ENCODE data around the gene PDSS2.
"Not testable (repeated sequence)": the region's sequence is repeated elsewhere in the genome, so short reads cannot be mapped to it uniquely, and the experiment has no call there.

The PDSS2 gene

GRCh38 chr6:107364173-107364572, 95.2 kb downstream of the PDSS2 start:
- in situ Hi-C loops (cut with MboI; ENCODE audit: low sequenced_read_pairs), result not testable (repeated sequence)

DNA sequence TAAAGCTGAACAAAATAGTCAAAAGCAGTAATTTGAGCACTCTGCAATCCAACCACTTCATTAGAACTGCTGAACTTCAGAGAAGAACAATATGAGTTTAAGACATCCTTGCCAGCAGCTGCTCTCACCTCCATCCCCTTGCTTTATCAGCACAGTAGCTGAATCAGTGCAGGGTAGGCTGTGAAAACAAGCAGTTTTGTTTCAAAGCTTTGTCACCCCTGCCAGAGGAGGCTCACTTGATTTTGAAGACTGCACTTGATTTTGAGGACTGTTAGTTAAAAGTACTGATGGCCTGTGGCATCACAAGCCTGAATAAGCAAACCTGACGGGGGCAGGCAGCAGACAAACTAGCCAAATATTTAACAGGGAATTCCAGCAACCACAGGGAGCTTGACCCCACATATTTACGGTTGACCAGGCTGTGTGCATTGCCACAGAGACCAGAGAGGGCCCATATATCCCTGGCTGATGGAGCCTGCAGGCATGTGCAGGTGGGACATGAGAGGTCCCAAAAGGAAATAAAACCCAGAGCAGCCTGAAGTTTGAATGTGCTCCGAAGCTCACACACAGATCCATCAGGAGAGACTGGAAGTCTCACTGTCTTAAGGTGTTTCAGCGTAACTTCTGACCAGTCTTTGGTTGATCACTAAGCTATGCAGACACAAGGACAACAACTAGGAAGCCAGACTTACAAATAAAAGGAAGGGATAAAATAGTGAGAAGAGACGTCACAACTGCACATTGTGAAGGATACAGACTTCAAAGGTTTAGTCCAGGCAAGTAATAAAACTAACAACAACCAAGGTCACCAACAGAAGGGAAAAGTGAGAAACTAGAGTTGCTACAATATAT, 97.4 kb downstream of the PDSS2 start:
- in situ Hi-C loops (cut with MboI; ENCODE audit: low sequenced_read_pairs), result no loop called here

DNA sequence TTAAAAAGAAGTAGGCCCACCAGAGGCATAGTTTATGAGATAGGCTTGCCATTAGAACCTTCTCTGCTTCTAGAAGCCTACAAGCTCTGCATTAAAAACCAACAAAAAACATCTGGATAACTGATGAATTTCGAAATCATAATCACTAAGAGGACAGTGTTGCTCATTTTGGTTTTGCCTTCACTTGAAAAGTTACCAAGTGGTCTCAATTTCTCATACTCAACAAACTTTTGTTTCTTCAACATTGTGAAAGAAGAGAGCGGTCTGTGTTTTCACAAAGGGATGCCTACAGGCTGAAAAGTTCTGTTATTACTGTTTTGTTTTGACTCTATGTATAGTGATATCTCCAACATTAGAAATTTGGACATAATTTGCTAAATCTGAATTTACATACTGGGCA, 98.9 kb downstream of the PDSS2 start:
- in situ Hi-C loops (cut with MboI; ENCODE audit: low sequenced_read_pairs), result no loop called here

DNA sequence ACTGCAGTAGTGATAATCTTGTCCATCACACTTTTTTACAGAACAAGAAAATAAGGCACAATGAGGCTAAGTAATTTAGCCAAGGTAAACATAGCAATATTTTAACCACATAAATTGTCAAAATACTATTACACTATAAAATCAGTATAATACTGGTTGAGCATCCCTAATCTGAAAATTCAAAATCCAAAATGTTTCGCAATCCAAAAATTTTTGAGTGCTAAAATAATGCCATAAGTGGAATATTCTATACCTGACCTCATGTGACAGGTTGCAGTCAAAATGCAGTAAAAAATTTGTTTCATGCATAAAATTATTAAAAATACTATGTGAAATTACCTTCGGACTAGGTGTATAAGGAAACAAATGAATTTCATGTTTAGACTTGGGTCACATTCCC, 101.5 kb downstream of the PDSS2 start:
- in situ Hi-C loops (cut with MboI; ENCODE audit: low sequenced_read_pairs), result no loop called here

DNA sequence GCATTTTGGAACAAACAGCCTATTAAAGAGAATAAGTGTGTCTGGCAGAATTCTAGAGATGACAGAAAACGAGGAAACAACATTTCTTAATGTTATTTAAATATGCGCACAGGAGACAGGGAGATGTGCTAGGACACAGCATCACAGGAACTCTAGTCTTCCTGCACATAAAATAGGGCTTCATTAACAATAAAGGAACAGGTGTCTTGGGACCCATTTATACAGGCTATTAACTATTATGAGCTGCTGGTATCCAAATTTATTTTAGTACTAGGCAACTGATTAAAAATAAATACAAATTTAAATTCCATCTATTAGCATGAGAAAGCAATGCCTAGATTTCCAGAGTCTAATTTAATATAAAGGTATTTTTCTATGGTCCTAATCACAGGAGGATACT, 102.3 kb downstream of the PDSS2 start:
- in situ Hi-C loops (cut with MboI; ENCODE audit: low sequenced_read_pairs), result no loop called here

GRCh38 chr6:107355659-107356058, 103.7 kb downstream of the PDSS2 start:
- in situ Hi-C loops (cut with MboI; ENCODE audit: low sequenced_read_pairs), result no loop called here

GRCh38 chr6:107354451-107354850, 104.9 kb downstream of the PDSS2 start:
- in situ Hi-C loops (cut with MboI; ENCODE audit: low sequenced_read_pairs), result no loop called here

DNA sequence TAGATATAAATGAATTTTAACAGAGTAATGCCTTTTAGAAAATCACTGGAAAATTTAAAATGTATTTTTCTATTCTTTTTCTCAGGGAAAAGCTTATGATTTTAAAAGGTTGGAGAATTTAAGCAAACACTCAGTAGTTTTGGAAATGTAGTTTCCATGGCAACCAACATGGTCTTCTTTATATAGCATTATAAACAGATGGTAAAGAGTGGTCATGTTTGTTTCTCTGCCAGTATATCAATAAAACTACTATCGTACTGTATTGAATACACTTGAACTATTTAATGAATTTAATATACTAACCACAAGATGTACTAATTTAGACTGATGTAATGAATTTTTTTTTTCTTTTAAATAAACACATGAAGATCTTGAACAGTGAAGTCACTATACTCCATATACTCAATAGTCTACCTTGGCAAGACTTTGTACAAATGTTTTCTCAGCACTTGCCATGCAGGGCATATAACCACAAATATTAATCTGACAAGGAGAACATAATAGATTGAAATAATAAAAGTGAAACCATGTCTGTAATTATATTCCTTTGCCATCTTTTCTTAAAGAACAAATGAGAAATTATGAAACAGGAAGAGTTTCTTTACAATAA, 105.5 kb downstream of the PDSS2 start:
- in situ Hi-C loops (cut with MboI; ENCODE audit: low sequenced_read_pairs), result no loop called here

DNA sequence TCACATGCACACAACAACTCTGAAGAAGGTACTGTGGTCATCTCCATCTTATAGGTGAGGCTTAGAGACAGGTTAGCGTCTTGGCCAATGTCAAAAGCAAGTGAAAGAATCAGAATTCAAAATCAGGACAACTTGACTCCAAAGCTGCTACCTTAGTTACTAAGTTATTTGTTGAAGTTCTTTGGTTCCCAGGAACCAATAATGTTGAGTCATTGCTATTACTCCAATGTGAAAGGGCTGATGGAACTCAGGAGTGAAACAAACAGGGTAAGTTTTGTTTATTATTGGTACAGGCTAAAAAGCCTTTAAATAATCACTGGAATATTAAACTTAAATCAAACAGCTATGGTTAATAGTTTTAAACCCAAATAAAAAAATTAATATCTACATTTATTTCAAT, 111.1 kb downstream of the PDSS2 start:
- in situ Hi-C loops (cut with MboI; ENCODE audit: low sequenced_read_pairs), result no loop called here

DNA sequence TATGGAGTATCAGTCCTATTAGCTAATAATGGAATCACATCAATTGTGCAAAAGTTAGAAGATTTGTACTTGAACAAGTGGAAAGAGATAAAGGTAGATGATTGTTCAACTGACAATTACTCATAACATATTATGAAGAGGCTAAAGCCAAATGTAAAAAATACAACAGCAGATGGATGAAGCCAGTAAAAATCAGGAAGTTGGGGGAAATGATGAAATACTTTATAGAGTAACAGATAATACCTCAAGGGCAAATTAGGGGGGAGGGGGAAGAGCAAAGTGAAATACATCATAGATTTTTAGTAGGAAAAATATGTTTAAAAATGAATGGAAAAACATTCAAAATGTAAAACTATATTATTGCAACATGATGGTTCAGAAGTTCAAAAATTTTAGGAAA, 114.0 kb downstream of the PDSS2 start:
- in situ Hi-C loops (cut with MboI; ENCODE audit: low sequenced_read_pairs), result no loop called here

DNA sequence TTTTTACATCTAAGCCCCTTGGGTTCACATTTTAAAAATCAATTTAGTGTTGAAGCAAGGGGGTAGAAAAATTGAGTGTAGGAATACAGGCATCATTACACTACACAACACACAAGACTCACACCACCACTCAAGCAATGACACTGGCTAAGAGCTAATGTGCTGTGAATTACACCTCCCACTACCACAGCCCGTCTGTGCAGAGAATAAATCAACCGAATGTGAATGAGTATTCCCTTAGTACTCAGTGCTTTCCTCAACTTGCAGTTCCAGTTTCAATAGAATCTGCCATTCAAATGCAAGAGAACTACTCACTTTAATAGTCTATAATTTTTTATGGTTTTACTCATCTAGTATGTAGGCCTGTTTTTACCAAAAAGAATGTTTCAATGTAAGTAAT, 114.4 kb downstream of the PDSS2 start:
- in situ Hi-C loops (cut with MboI; ENCODE audit: low sequenced_read_pairs), result no loop called here

DNA sequence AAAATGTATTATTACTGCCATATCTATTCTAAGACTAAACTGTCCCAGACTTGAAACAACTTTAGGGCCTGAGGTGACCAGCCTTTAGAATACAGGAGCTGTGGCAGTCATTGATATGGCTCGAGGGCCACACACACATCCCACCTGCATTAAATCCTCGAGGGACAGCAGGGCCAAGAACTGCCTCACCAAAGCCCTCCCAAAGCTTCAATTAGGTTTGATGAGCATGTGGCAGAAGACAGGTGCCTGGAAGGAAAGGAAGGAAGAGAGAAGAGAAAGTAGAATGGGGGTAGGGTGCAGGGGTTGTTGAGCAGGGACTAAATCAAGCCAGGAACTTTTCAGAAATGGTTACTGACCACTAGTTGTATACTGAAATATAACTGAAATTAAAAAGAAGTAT, 115.0 kb downstream of the PDSS2 start:
- in situ Hi-C loops (cut with MboI; ENCODE audit: low sequenced_read_pairs), result no loop called here

GRCh38 chr6:107342144-107342543, 117.2 kb downstream of the PDSS2 start:
- in situ Hi-C loops (cut with MboI; ENCODE audit: low sequenced_read_pairs), result no loop called here

GRCh38 chr6:107340881-107341280, 118.5 kb downstream of the PDSS2 start:
- in situ Hi-C loops (cut with MboI; ENCODE audit: low sequenced_read_pairs), result no loop called here

- in situ Hi-C loops (cut with MboI; ENCODE audit: low sequenced_read_pairs), result no loop called here
These were observed 122.1 kb downstream of the PDSS2 start for GRCh38 chr6:107337191-107337741.

DNA sequence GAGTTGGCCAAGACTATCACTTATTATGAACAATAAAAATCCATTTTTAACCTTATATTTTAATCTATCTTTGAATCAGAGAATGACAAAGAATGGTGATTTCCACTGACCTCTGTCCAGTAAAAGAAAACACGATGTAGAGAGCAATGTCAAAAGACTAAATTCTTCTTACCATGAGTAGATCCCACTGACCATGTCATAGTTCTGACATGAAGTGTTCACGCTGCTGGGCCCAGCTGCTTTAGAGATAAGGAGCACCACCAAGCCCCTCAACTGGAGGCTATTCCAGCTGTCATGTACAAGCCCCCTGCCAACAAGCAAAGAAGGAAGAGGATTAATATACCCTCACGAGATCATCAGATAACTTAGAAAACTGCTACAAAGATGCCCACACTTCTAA, 125.3 kb downstream of the PDSS2 start:
- in situ Hi-C loops (cut with MboI; ENCODE audit: low sequenced_read_pairs), result no loop called here

GRCh38 chr6:107333491-107333890, 125.9 kb downstream of the PDSS2 start:
- in situ Hi-C loops (cut with MboI; ENCODE audit: low sequenced_read_pairs), result no loop called here

GRCh38 chr6:107331409-107332386, 127.7 kb downstream of the PDSS2 start:
- in situ Hi-C loops (cut with MboI; ENCODE audit: low sequenced_read_pairs), result no loop called here

DNA sequence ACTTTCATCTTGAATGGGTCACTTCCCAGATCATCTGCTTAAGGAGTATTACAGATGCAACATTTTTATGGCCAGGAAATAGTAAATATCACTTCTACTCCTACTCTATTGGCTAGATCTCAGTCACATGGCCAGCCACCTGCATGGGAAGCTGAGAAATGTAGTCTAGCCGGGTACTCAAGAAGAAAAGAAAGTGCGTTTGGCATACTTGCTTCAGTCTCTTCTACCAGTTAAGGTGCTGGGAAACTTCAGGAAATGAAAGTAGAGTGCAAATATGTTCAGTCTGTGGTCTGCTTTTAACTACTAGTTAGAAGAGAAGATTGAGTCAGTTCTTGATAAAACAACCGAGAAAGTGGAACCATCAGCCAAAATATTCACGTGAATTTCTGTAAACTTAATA, 129.2 kb downstream of the PDSS2 start:
- in situ Hi-C loops (cut with MboI; ENCODE audit: low sequenced_read_pairs), result no loop called here

DNA sequence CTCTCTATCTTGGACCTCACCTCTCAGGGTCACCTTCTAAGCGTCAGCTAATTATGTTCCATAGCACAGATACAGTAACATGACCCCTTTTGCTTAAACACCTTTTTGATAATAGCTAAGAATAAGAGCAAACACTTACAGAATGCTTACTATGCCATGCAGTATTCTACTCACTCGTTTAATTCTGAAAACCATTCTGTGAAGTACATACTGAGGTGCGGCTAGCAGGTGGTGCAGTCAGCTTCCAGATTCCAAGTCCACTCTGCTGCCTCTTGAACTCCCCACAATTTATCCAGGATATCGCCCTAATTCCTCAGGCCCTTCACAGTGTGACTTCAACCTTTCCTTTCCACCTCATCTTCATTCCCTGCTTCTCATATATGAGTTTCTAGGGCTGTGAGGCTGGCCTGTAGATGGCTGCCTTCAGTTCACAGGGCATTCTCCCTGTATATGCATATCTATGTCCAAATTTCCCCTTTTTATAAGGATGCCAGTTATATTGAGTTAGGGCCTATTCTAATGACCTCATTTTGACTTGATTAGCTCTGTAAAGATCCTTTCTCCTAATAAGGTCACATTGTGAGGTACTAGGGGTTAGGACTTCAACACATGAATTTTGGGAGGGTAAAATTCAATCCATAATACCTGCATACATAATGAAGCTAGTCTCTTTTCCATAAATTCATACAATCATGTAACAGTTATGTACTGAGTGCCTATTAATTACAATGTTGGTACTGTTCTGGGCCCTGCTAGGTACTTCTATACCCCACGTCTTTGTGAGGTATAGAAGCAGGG, 130.1 kb downstream of the PDSS2 start:
- in situ Hi-C loops (cut with MboI; ENCODE audit: low sequenced_read_pairs), result no loop called here
